HL-60 (cell line): ENCODE data around the gene MED14.

Experiments
- DNase-seq, 2 experiments: peaks; one replicate each; pipeline ENCODE4 v3.0.0-alpha.2; 2010 to 2020; ENCODE audit warnings: low read depth in 1 of 2, low spot score in 1 of 2
- H3K27ac ChIP-seq: fragments of 250-450 bp; sonication (Bioruptor Pico); replicated peaks from 2 replicates; pipeline ENCODE4 v1.5.1; 2020; ENCODE audit warnings: mild to moderate bottlenecking, moderate library complexity
- H3K27me3 ChIP-seq: fragments of 250-450 bp; sonication (Bioruptor Pico); 2 replicates; pipeline ENCODE4 v1.5.1; 2021; ENCODE audit warnings: mild to moderate bottlenecking, moderate library complexity; ENCODE audit not compliant: insufficient read depth, poor library complexity, severe bottlenecking
- H3K4me3 ChIP-seq: replicated peaks from 2 replicates; pipeline ENCODE4 v1.5.1; 2011; ENCODE audit warnings: mild to moderate bottlenecking, control low read depth, low read length; ENCODE audit not compliant: insufficient read depth
- CTCF ChIP-seq: IDR thresholded peaks from one replicate; pipeline ENCODE4 v1.5.1; 2011; ENCODE audit warnings: low read length, control low read depth, inconsistent platforms; ENCODE audit not compliant: insufficient read depth
- GABPA ChIP-seq: IDR thresholded peaks from 2 replicates; pipeline ENCODE4 v1.6.1; 2012; ENCODE audit warnings: low read depth
- POLR2AphosphoS5 ChIP-seq: IDR thresholded peaks from 2 replicates; pipeline ENCODE4 v1.6.1; 2012; ENCODE audit warnings: low read depth
- SPI1 ChIP-seq: IDR thresholded peaks from 2 replicates; pipeline ENCODE4 v1.6.1; 2012; ENCODE audit warnings: low read depth, mild to moderate bottlenecking, borderline replicate concordance
- TF ChIP-seq, protein P1 (sequence below): IDR thresholded peaks from 2 replicates; pipeline ENCODE4 v1.6.1; 2012; ENCODE audit warnings: low read depth; ENCODE audit not compliant: insufficient replicate concordance

MED14 gene

DNA sequence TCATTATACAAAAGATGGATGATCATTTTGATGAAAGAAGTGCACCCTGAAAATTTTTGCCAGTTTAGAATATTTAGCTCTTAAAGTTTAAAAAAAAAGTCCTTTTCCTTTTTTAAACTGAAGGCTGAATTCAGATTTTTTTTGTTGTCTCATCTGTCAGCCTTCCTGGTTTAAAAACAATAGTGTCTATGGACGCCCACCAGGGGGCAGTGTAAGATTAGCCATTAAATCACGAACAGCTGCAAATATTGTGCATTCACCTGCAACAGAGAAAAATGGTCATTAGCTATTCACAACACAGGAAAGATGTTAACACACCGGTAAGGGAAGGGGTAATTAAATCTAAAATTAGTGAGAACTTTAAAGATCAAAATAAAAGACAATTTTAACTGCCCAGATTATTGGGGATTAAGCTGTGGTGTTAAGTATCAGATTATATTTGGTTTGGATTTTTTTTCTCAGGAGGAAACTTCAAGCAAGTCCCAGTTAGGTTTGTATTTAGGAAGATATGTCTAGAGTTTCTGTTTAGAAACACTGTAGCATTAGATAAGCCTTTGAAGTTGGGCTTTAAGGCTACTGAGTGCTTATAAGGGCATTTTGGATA is 83.6 kb downstream of the MED14 start:
- no peak overlapping the region for H3K27ac ChIP-seq
- no peaks in the 10 kb centered on the region for H3K27me3 ChIP-seq
- TF ChIP-seq SPI1 (no peak), POLR2AphosphoS5 (no peak), GABPA (no peak), CTCF (no peak)
- TF ChIP-seq, protein P1, sequence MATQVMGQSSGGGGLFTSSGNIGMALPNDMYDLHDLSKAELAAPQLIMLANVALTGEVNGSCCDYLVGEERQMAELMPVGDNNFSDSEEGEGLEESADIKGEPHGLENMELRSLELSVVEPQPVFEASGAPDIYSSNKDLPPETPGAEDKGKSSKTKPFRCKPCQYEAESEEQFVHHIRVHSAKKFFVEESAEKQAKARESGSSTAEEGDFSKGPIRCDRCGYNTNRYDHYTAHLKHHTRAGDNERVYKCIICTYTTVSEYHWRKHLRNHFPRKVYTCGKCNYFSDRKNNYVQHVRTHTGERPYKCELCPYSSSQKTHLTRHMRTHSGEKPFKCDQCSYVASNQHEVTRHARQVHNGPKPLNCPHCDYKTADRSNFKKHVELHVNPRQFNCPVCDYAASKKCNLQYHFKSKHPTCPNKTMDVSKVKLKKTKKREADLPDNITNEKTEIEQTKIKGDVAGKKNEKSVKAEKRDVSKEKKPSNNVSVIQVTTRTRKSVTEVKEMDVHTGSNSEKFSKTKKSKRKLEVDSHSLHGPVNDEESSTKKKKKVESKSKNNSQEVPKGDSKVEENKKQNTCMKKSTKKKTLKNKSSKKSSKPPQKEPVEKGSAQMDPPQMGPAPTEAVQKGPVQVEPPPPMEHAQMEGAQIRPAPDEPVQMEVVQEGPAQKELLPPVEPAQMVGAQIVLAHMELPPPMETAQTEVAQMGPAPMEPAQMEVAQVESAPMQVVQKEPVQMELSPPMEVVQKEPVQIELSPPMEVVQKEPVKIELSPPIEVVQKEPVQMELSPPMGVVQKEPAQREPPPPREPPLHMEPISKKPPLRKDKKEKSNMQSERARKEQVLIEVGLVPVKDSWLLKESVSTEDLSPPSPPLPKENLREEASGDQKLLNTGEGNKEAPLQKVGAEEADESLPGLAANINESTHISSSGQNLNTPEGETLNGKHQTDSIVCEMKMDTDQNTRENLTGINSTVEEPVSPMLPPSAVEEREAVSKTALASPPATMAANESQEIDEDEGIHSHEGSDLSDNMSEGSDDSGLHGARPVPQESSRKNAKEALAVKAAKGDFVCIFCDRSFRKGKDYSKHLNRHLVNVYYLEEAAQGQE = no peak
- no peak overlapping the region for H3K4me3 ChIP-seq
- DNase-seq = peak in 1 of 2 experiments; percentile 64

GRCh38 chrX:40647307-40648197 is 87.8 kb downstream of the MED14 start, which contains the start of gene CXorf38:
Gene CXorf38, minus strand, starts transcription at chrX:40647561. Its CDS starts 41 bp downstream, at chrX:40647520.
- peak within 1 kb of the TSS; percentile 68 for H3K27ac ChIP-seq
- peak; percentile 65 to 85 for DNase-seq
- TF ChIP-seq POLR2AphosphoS5 = peak; percentile 49; the same call in 1 of the 2 replicates
- TF ChIP-seq SPI1 = no peak

GRCh38 chrX:40646489-40647306 is 88.6 kb downstream of the MED14 start:
- TF ChIP-seq SPI1 = no peak
- DNase-seq = peak; percentile 29 to 38
- Histone ChIP-seq H3K4me3 (peak overlapping the region; percentile 74), H3K27ac (peak overlapping the region; percentile 68), H3K27me3 (no peaks in the 10 kb centered on the region)

More at GRCh38 chrX:40647307-40648197, 87.8 kb downstream of the MED14 start, which contains the start of gene CXorf38:
- Histone ChIP-seq H3K4me3 (peak within 1 kb of the TSS; percentile 74), H3K27me3 (no peaks in the 10 kb centered on the region)

GRCh38 chrX:40644821-40645358 is 90.5 kb downstream of the MED14 start:
- TF ChIP-seq SPI1 (no peak), POLR2AphosphoS5 (peak; percentile 45; the same call in 1 of the 2 replicates)
- peak overlapping the region; percentile 86 for H3K27ac ChIP-seq
- no peaks in the 10 kb centered on the region for H3K27me3 ChIP-seq
- H3K4me3 ChIP-seq = peak overlapping the region; percentile 47
- peak in 1 of 2 experiments; percentile 72 for DNase-seq

GRCh38 chrX:40644176-40644575 is 91.2 kb downstream of the MED14 start:
- DNase-seq = peak; percentile 76 to 80
- TF ChIP-seq, protein P1 = no peak
- TF ChIP-seq POLR2AphosphoS5 (0 out of 2 replicates have a peak, but pooled peaks have one; percentile 22), CTCF (no peak), SPI1 (peak; percentile 74; the same call in 1 of the 2 replicates), GABPA (no peak)
- H3K27me3 ChIP-seq = no peaks in the 10 kb centered on the region
- peak overlapping the region; percentile 47; the same call in 1 of the 2 replicates for H3K4me3 ChIP-seq
- peak overlapping the region; percentile 86 for H3K27ac ChIP-seq
